Posterior cingulate gyrus (tissue), 11 donors: Measurements from ENCODE around the gene SLC2A4RG.

Experiments
- DNase-seq, 10 donors: peaks; one replicate each; pipeline versions ENCODE4 v3.0.0 to v3.0.0-alpha.2; 2020 to 2021; ENCODE audit warnings: mixed read lengths in 3 of 10
- intact Hi-C: fragments of 100-400 bp; cut with DNase I; formaldehyde crosslinking; loops from one replicate; pipeline ENCODE4 v1.15.1; 2023

The SLC2A4RG gene

GRCh38 chr20:63739130-63740069, at the start of gene SLC2A4RG:
Gene SLC2A4RG, plus strand, starts transcription at chr20:63739776. Its CDS starts 137 bp downstream, at chr20:63739913.
- intact Hi-C loops, result no loop called here
- peak; percentile 52 to 97 (median 67) for DNase-seq

DNA sequence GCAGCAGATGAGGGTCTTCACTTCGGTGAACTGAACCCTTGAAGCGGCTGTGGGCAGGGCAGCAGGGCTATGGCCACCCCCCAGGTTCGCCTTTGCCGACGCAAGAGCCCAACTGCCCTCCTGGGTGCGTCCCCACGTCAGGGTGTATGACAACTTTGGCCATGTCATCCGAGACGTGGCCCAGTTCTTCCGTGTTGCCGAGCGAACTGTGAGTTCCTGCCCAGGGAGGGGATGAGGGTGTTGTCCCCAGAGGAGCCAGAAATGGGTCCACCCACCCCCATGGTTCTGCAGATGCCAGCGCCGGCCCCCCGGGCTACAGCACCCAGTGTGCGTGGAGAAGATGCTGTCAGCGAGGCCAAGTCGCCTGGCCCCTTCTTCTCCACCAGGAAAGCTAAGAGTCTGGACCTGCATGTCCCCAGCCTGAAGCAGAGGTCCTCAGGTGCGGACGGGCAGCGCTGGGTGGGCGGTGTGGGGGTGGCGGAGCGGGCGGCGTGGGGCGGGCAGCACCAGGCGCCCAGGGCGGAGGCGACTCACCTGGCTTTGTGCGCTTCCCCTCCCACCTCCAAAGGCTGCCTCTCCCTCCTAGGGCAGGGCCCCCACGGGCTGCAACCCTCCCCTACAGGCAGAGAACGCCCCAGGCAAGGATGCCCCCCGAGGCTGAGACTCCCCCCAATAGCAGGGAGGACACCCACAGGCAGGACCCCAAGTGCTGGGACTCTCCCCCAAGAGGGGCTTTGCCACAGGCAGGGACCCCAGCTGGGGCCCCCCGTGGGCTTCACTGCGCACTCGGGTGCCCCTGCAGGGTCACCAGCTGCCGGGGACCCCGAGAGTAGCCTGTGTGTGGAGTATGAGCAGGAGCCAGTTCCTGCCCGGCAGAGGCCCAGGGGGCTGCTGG, 49.3 kb upstream of the SLC2A4RG start:
- DNase-seq, result no peak
- intact Hi-C loops, result no loop called here

DNA sequence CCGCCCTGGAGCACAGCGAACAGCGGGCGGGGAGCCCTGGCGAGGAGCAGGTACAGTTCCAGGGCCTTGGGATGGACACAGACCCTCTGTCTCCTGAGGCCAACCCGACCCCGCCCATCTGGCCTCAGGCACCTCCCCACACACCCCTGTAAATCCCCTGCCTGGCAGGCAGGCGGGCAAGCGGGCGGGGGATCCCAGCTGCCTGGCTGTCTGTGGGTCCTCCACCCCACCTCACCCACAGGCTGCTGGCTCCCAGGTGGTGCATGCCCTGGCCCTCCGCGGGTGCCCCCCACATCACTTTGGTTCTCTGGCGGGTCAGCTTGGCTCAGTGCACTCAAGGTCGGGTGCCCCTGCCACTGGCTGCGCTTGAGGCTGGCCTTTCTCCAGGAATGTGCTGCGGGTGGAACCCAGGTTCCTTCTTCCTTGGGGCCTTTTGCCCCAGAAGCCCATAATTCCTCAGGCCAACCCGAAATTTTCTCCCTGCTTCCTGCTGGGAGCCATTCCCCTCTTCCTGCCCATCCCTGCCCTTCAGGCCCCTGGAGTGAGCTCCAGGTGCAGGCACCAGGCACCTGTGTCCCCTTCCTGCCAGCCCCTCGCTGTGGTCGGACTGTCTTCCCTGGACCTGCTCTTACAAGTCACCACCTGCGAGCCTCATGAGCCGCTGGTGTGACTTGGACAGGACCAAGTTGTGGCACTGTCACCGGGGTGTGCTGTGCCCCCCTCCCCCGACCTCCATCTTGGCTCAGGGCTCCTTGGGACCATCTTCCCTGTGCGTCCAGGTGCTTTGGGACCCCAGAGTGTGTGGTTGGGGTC, 48.5 kb upstream of the SLC2A4RG start:
- DNase-seq, result no peak
- intact Hi-C loops, result no loop called here

- peak in 1 of 10 donors; percentile 6 for DNase-seq
These were observed 47.7 kb upstream of the SLC2A4RG start for GRCh38 chr20:63691711-63692435.

DNA sequence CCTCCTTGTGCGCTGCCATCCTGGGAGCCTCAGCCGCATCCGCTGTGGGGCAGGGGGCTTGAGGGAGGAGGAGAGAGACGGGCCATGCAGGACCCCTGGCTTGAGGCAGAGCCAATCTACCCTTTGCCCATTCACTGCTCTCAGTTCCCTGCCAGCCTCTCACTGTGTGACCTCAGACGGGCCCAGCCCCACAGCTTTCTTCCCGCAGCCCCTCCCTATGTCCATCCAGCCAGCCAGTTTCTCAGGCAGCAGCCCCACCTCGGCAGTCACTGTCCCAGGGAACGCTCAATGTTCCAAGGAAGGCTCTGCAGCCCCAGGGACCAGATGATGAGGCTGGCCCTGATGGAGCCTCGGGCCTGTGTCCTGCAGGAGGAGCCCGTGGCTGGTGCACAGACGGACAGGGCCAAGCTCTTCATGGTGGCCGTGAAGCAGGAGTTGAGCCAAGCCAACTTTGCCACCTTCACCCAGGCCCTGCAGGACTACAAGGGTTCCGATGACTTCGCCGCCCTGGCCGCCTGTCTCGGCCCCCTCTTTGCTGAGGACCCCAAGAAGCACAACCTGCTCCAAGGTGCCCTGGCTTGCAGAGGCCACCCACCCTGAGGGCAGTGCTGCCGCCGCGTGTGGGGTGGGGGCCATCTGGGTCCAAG, 47.0 kb upstream of the SLC2A4RG start:
- intact Hi-C loops, result no loop called here
- DNase-seq, result peak in 2 of 10 donors; percentile 4 to 72

More at GRCh38 chr20:63691711-63692435, 47.7 kb upstream of the SLC2A4RG start:
- intact Hi-C loops, result no loop called here

DNA sequence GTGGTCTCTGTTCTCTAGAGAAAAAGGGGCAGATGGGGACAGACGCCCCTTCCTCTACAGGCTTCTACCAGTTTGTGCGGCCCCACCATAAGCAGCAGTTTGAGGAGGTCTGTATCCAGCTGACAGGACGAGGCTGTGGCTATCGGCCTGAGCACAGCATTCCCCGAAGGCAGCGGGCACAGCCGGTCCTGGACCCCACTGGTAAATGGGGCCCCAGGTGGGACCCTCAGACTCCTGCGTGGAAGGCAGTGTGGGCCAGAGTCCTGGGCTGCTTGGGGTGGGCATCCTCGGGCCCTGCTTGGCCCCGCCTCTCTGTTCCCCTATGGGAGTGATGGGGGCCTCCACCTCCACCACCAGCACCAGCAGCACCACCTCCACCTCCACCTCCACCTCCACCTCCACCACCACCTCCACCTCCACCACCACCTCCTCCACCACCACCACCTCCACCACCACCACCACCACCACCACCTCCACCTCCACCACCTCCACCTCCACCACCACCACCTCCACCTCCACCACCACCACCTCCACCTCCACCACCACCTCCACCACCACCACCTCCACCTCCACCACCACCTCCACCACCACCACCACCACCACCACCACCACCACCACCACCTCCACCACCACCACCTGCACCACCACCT, 46.4 kb upstream of the SLC2A4RG start:
- intact Hi-C loops, result no loop called here
- DNase-seq, result no peak

DNA sequence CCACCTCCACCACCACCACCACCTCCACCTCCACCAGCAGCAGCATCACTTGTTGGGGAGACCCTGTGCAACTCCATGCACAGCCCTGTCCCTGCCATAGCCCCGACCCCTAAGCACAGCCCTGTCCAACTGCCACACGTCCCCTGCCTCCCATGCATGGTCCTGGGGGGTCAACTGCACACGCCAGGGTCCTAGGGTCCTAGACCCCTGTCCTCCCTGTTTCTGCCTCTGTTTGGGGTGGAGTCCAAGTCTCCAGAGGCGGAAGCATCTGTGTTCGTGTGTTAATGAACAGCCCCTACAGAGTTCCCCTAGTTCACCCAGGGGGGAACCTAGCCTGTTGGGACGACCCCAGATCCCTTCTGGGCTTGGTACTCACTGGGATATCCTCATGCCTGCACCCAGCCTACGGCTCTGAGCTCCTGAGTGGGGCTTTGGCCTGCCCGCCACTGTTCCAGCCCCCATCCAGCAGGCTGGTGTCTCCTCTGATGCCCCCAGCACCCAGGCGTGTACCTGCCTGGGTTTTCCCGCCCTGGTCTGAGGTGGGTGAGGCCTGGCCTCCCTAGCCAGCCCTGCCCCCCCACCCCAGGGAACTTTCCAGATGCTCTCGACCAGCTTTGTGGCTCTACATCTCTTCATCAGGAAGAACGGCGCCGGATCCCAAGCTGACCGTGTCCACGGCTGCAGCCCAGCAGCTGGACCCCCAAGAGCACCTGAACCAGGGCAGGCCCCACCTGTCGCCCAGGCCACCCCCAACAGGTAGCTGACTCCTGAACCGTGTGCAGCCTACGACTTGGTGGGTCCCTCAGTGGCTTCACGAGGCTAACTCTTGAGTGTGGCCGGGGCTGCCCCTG, 45.6 kb upstream of the SLC2A4RG start:
- intact Hi-C loops, result no loop called here
- peak in 1 of 10 donors; percentile 76 for DNase-seq

DNA sequence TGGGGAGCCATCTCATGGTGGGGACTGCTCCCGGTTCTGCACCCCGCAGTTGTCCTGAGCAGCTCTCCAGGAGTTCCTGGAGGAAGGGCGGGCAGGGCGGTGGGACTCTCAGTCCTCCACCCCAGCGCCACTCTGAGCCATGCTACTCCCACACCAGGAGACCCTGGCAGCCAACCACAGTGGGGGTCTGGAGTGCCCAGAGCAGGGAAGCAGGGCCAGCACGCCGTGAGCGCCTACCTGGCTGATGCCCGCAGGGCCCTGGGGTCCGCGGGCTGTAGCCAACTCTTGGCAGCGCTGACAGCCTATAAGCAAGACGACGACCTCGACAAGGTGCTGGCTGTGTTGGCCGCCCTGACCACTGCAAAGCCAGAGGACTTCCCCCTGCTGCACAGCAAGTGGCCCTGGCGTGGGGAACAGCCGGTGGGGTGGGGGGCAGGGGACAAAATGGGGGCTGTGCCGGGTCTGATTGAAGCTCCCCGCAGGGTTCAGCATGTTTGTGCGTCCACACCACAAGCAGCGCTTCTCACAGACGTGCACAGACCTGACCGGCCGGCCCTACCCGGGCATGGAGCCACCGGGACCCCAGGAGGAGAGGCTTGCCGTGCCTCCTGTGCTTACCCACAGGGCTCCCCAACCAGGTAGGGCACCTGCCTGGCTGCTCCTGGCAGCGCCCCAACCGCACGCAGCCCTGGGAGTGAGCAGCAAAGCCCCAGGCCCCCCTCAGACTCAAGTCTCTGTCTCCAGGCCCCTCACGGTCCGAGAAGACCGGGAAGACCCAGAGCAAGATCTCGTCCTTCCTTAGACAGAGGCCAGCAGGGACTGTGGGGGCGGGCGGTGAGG, 44.8 kb upstream of the SLC2A4RG start:
- intact Hi-C loops, result no loop called here

DNA sequence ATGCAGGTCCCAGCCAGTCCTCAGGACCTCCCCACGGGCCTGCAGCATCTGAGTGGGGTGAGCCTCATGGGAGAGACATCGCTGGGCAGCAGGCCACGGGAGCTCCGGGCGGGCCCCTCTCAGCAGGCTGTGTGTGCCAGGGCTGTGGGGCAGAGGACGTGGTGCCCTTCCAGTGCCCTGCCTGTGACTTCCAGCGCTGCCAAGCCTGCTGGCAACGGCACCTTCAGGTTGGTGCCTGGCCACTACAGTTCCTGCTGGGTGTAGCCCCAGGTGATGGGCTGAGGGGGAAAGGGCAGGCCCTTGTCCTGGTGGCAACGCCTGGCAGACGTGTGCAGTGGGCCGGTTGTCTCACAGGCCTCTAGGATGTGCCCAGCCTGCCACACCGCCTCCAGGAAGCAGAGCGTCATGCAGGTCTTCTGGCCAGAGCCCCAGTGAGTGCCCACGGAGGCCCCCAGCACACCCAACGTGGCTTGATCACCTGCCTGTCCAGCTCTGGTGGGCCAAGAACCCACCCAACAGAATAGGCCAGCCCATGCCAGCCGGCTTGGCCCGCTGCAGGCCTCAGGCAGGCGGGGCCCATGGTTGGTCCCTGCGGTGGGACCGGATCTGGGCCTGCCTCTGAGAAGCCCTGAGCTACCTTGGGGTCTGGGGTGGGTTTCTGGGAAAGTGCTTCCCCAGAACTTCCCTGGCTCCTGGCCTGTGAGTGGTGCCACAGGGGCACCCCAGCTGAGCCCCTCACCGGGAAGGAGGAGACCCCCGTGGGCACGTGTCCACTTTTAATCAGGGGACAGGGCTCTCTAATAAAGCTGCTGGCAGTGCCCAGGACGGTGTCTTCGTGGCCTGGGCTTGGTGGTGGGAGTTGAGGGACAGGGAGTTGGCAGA, 43.9 kb upstream of the SLC2A4RG start:
- intact Hi-C loops, result no loop called here
- peak in 3 of 10 donors; percentile 31 to 69 (median 39) for DNase-seq

More for the DNA sequence above, 44.8 kb upstream of the SLC2A4RG start:
- DNase-seq, result peak in 1 of 10 donors; percentile 81

DNA sequence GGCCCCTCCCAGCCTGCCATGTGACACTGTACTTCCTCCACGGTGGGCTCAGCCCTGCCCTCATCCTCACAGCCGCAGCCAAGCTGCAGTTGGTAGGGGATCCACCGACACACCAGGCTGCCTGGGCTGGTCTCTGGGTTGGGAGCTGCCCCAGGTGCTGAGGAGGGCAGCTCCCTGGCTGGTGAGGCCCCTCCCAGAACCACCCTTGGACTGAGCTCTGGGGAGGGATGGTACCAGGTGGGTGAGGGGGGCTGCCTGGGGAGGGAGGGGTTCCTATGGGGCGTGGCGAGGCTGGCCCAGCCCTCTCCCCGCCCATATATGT, 43.3 kb upstream of the SLC2A4RG start:
- DNase-seq, result peak in 2 of 10 donors; percentile 63 to 69
- intact Hi-C loops, result no loop called here

- intact Hi-C loops, result no loop called here
- DNase-seq, result peak in 2 of 10 donors; percentile 76 to 90
These were observed 42.8 kb upstream of the SLC2A4RG start, which contains the start of gene TNFRSF6B for GRCh38 chr20:63696628-63697356. Gene TNFRSF6B, plus strand, starts transcription at chr20:63696652. Its CDS starts 116 bp downstream, at chr20:63696768.

DNA sequence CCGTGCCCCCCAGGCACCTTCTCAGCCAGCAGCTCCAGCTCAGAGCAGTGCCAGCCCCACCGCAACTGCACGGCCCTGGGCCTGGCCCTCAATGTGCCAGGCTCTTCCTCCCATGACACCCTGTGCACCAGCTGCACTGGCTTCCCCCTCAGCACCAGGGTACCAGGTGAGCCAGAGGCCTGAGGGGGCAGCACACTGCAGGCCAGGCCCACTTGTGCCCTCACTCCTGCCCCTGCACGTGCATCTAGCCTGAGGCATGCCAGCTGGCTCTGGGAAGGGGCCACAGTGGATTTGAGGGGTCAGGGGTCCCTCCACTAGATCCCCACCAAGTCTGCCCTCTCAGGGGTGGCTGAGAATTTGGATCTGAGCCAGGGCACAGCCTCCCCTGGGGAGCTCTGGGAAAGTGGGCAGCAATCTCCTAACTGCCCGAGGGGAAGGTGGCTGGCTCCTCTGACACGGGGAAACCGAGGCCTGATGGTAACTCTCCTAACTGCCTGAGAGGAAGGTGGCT, 42.2 kb upstream of the SLC2A4RG start:
- intact Hi-C loops, result no loop called here
- DNase-seq, result peak in 2 of 10 donors; percentile 78 to 82

DNA sequence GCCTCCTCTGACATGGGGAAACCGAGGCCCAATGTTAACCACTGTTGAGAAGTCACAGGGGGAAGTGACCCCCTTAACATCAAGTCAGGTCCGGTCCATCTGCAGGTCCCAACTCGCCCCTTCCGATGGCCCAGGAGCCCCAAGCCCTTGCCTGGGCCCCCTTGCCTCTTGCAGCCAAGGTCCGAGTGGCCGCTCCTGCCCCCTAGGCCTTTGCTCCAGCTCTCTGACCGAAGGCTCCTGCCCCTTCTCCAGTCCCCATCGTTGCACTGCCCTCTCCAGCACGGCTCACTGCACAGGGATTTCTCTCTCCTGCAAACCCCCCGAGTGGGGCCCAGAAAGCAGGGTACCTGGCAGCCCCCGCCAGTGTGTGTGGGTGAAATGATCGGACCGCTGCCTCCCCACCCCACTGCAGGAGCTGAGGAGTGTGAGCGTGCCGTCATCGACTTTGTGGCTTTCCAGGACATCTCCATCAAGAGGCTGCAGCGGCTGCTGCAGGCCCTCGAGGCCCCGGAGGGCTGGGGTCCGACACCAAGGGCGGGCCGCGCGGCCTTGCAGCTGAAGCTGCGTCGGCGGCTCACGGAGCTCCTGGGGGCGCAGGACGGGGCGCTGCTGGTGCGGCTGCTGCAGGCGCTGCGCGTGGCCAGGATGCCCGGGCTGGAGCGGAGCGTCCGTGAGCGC, 41.6 kb upstream of the SLC2A4RG start:
- DNase-seq, result peak in 3 of 10 donors; percentile 71 to 84 (median 82)
- intact Hi-C loops, result no loop called here
